Tibial artery (tissue), 4 donors: ENCODE measurements around the gene FMO2.

Source experiments
- DNase-seq, 2 donors: peaks; one replicate each; pipeline ENCODE4 v3.0.0-alpha.2; 2019
- H3K27ac ChIP-seq, 2 donors: fragments of 200-600 bp; sonication (generic) in 1 of 2; 1 replicate in 1 of 2; 2 replicates in 1 of 2; pipeline ENCODE4 v1.5.1; 2018 to 2019; ENCODE audit warnings: mild to moderate bottlenecking in 1 of 2
- H3K27me3 ChIP-seq, 2 donors: fragments of 200-600 bp; sonication (generic) in 1 of 2; one replicate each; pipeline versions ENCODE4 v1.5.1 to v1.6.0; 2016 to 2019
- H3K36me3 ChIP-seq, 3 donors: fragments of 200-600 bp; sonication (generic) in 2 of 3; one replicate each; pipeline ENCODE4 v1.5.1; 2016 to 2019; ENCODE audit warnings: mild to moderate bottlenecking in 2 of 3
- H3K4me1 ChIP-seq, 4 donors: fragments of 200-600 bp; sonication (generic) in 2 of 4; 1 replicate in 3 of 4; 2 replicates in 1 of 4; pipeline ENCODE4 v1.5.1; 2016 to 2019
- H3K4me3 ChIP-seq, 2 donors: fragments of 200-600 bp; sonication (generic) in 1 of 2; 1 replicate in 1 of 2; 2 replicates in 1 of 2; pipeline ENCODE4 v1.5.1; 2018 to 2019; ENCODE audit warnings: mild to moderate bottlenecking in 2 of 2
- H3K9me3 ChIP-seq, 3 donors: fragments of 200-600 bp; sonication (generic) in 1 of 3; one replicate each; pipeline ENCODE4 v1.5.1; 2016 to 2019
- CTCF ChIP-seq, 2 experiments: fragments of 200-600 bp in 1 of 2; fragments of 450-650 bp in 1 of 2; IDR thresholded peaks; one replicate each; pipeline ENCODE4 v1.5.1; 2017 to 2019; ENCODE audit warnings: antibody characterized with exemption in 2 of 2, mild to moderate bottlenecking in 1 of 2, moderate library complexity in 1 of 2
- intact Hi-C: fragments of 100-400 bp; cut with DNase I; formaldehyde crosslinking; loops from one replicate; pipeline ENCODE4 v1.15.0; 2023; ENCODE audit warnings: low total_unique reads

The FMO2 gene

GRCh38 chr1:171188388-171189266 lies 3.5 kb downstream of the FMO2 start:
- peaks cover 0 to 48% (median 9%) of the 10 kb centered on the region in 4 donors for H3K4me1 ChIP-seq

DNA sequence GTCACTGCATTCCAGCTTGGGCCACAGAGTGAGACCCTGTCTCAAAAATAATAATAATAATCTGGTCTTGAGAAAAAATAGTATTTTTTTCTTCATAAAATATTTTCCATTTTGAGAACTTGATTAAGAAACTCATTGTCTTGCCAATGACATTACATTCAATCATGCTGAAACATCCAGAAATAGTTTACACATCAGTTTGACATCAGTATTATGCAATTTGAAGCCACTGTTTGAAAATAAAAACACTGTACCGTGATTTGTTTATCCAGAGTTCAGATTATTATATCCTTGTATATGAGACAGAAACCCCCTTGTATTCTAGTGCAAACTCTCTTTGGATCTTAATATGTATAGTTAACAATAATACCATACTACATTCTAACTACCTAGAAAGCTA lies 6.9 kb downstream of the FMO2 start:
- peak overlapping the region in 1 of 2 donors; percentile 16 for H3K27ac ChIP-seq
- peaks cover 0 to 54% (median 9%) of the 10 kb centered on the region in 4 donors for H3K4me1 ChIP-seq
- intact Hi-C loops: no loop called here

More at GRCh38 chr1:171188388-171189266, 3.5 kb downstream of the FMO2 start:
- H3K36me3 ChIP-seq: peaks cover 0 to 5% (median 0%) of the 10 kb centered on the region in 3 donors
- intact Hi-C loops: no loop called here
- no peaks in the 10 kb centered on the region for H3K27me3 ChIP-seq
- H3K27ac ChIP-seq: peak overlapping the region in 1 of 2 donors; percentile 3
- TF ChIP-seq CTCF (IDR thresholded peaks at IDR 0.05): peak; percentile 60 to 68
- no peaks in the 10 kb centered on the region for H3K9me3 ChIP-seq
- DNase-seq: peak in 1 of 2 donors; percentile 58
- peak overlapping the region; percentile 49 to 50 for H3K4me3 ChIP-seq

DNA sequence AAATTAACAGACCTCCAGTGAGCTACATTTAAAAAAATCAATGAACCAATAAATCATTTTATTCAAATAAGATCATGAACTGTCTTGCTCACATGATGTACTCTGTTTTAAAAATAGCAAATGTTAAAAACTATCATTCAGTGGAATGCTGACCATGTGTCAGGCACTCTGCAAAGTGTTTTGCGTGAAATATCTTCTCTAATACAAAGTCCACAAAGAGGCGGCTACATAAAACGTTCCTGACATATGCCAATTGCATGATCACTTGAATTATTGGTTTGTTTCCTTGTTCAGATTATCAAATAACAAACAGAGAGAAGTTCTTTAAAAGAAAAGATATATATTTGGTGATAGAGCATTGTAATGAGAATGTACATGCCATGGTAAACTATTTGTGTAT lies 10.7 kb downstream of the FMO2 start:
- Histone ChIP-seq H3K27me3 (no peaks in the 10 kb centered on the region), H3K36me3 (peaks cover 25 to 50% (median 42%) of the 10 kb centered on the region in 3 donors), H3K9me3 (no peaks in the 10 kb centered on the region), H3K4me1 (peaks cover 0 to 32% (median 8%) of the 10 kb centered on the region in 4 donors), H3K27ac (no peak overlapping the region), H3K4me3 (no peak overlapping the region)
- intact Hi-C loops: no loop called here
- no peak for DNase-seq
- no peak for TF ChIP-seq CTCF (IDR thresholded peaks at IDR 0.05)

More for the DNA sequence above, 6.9 kb downstream of the FMO2 start:
- no peak for TF ChIP-seq CTCF (IDR thresholded peaks at IDR 0.05)
- Histone ChIP-seq H3K27me3 (no peaks in the 10 kb centered on the region), H3K36me3 (peaks cover 7 to 15% (median 7%) of the 10 kb centered on the region in 3 donors), H3K4me3 (no peak overlapping the region), H3K9me3 (no peaks in the 10 kb centered on the region)
- no peak for DNase-seq

- no peaks in the 10 kb centered on the region for H3K27me3 ChIP-seq
- DNase-seq: no peak
- H3K27ac ChIP-seq: no peak overlapping the region
- no peak for TF ChIP-seq CTCF (IDR thresholded peaks at IDR 0.05)
- peaks cover 25 to 56% (median 48%) of the 10 kb centered on the region in 3 donors for H3K36me3 ChIP-seq
- intact Hi-C loops: no loop called here
- H3K9me3 ChIP-seq: no peaks in the 10 kb centered on the region
- H3K4me1 ChIP-seq: peaks cover 0 to 26% (median 2%) of the 10 kb centered on the region in 4 donors
- H3K4me3 ChIP-seq: no peak overlapping the region
Measured at GRCh38 chr1:171196351-171196750, 11.3 kb downstream of the FMO2 start.

- Histone ChIP-seq H3K9me3 (no peaks in the 10 kb centered on the region), H3K4me1 (peaks cover 0 to 15% (median 0%) of the 10 kb centered on the region in 4 donors), H3K36me3 (peaks cover 31 to 72% (median 58%) of the 10 kb centered on the region in 3 donors), H3K27ac (no peak overlapping the region), H3K27me3 (no peaks in the 10 kb centered on the region), H3K4me3 (no peak overlapping the region)
- TF ChIP-seq CTCF (IDR thresholded peaks at IDR 0.05): no peak
- DNase-seq: no peak
- intact Hi-C loops: no loop called here
Measured at GRCh38 chr1:171198081-171198480, 13.0 kb downstream of the FMO2 start.
